ENCODE data around the gene UTS2B.

Gene UTS2B

DNA sequence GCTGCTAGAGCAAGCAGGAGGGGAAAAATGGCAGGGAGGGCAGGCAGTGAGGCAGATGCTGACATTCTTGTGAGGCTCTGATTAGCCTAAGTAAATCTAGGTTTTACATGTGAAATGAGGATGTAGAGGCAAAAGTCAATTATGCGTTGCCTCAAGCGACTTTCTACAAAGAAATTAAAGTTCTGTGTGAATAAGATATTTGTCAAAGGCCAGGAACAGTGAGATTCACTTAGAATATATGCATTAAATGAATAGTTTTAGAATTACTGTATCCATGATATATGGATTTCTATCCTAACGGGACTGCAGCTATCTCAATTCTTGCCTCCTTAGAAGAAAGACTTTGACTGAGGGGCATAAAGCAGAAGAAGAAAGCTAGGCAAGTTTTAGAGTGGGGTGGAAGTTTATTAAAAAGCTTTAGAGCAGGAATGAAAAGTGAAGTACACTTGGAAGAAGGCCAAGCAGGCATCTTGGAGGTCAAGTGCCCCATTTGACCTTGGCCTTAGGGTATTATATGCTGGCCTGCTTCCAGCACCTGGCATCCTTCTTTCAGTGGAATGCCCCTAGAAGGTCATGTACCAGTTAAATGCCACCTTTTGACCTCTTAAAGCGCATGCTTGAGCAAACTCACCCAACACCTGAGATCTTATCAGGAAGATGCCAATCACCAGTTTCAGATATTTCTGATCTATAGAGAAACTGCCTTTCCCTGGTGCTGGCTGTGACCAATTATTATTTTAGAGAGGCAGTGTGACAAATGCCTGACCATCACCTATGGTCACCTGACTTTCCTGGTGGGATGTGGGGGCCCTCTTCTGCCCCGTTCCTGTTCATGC lies 93.1 kb downstream of the UTS2B start:
- no peak for DNase-seq

DNA sequence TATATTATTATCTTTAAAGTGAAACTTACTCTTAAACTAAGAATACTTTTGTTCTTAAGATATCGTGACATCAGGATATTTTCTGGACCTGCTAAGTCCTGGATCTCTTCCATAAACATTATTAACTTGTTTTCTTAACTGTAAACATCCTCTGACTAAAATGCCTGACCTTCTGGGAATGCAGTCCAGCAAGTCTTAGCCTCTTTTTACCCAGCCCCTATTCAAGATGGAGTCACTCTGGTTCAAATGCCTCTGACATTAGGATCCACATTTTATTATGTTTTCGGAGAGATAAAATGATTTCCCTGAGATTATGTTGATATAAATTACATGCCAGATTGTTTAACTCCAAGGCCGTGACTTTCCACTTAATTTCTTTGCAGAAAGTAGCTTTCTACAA lies 93.7 kb downstream of the UTS2B start:
- peak; percentile 65 for DNase-seq

DNA sequence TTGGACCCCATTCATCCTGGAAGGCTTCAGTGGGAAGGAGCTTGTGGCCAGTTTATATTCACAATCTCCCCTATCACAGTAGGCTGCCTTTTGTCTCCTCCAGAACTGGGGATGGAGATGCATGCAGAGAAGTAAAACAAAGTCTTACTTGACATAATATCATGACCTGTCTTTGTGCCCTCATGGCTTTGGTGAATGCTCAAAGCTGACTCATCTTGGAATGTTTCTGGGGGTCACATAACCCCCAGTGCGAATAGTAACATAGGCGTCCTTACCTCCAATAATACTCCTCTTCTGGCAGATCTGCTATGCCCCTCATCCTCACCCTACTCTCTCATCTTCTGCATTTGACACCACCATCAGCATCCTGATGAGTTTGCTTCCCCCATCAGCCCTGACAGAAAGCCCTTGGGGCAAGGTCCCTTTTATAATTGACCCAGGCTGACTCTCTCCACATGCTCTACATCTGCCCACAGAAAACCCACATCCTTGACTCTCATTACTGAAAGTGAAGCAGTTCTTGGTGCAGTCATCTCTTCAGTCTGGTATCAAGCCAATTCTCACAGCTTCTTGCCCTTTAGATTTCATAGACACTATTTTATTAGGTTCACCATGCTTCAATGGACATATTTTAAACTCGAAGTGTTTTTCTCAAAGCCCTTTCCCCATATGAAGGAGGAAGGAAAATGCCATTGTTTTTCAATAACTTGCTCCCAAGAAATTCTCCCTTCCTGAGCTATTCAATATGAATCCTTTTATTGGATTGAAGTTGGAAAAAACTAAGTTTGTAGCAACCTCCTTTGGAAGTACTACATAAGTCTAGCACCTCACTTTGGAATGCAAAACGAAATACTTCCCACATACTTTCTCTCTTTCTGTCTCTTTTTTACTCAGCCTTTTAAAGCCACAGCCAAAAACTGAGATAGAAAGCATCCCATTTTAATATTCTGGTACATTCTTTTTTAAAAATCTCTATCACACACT lies 94.7 kb downstream of the UTS2B start:
- DNase-seq: peak; percentile 87

DNA sequence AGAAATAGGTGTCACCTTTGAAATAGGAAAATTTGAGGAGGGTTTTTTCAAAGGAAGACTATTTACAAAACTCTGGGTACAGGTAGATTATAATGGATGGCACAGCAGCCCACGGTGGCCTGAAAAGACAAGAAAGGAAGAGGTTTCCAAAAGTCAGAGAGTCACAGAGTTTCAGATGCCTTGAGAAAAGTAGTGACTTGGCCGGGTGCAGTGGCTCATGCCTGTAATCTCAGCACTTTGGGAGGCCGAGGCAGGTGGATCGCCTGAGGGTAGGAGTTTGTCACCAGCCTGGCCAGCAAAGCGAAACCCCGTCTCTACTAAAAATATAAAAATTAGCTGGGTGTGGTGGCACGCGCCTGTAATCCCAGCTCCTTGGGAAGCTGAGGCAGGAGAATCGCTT lies 96.1 kb downstream of the UTS2B start:
- no peak for DNase-seq

DNA sequence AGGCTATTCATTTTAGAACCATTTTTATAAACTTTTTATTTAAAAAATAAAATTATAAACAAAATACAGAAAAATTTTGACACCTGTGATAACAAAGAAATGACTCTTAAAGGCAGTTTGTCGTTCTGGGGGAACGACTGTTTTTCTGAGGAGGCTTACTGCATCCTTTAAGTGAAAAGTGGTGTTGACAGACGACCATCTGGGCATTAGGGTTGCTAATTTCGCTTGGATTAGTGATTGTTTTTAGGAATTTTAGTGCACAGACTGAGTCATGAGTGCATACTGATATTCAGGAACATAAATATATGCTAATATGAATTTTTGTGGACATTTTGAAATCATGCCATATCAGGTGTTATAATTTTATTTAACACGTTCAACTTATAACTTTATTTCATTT lies 102.8 kb downstream of the UTS2B start:
- no peak for DNase-seq

DNA sequence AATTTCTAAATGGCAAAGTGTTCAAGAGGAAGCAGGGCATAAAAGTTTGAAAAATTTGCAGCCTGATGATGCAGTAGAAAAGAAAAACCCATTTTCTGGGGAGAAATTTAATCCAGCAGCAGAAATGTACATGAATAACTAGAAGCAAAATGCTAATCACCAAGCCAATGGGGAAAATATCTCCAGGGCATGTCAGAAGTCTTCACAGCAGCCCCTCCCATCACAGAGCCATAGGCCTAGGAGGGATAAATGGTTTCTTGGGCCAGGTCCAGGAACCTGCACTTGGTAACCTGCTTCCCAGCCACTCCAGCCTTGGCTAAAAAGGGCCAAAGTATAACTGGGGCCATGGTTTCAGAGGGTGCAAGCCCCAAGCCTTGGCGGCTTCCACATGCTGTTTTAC lies 108.7 kb downstream of the UTS2B start:
- DNase-seq: no peak

DNA sequence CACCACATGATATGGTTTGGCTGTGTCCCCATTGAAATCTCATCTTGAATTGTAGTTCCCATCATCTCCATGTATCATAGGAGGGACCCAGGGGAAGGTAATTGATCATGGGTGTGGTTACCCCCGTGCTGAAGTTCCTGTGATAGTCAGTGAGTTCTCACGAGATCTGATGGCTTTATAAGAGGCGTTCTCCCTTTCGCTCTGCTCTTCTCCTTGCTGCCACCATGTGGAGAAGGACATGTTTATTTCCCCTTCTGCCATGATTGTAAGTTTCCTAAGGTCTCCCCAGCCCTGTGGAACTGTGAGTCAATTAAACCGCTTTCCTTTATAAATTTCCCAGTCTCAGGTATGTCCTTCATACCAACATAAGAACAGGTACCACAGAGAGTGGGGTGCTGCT lies 109.4 kb downstream of the UTS2B start:
- no peak for DNase-seq

DNA sequence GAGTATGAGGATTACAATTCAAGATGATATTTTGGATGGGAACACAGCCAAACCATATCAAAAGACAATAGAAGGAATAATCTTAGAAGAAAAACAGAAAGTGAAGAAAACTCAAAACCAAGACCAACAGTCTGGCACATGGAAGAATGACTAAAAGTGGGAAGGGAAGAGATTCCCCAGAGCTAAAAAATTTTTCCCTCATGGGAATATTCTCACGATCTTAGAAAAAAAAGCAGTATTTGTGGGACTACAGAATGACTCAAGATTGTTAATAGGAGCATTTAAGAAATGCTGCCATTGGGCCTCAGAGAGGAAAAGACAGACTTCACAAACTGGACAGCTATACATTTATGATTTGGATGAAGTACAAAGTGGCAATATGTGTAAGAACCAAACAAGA lies 113.0 kb downstream of the UTS2B start:
- DNase-seq: no peak
